Spinal cord (tissue), 10 donors: ENCODE results near the gene KLLN. TPM values are rescaled to one million over a fixed set of nuclear protein-coding genes. Genes with fewer than 3 reads are reported as not detected.

Experiments
- DNase-seq, 6 donors: peaks; one replicate each; pipeline versions ENCODE4 v3.0.0 to v3.0.0-alpha.2; 2013 to 2015; ENCODE audit warnings: low spot score in 6 of 6, low read depth in 4 of 6
- H3K27ac ChIP-seq: one replicate; pipeline ENCODE4 v1.5.1; 2013; ENCODE audit warnings: low read depth, low read length, control low read depth
- H3K27me3 ChIP-seq: one replicate; pipeline ENCODE4 v1.6.1; 2013; ENCODE audit warnings: low read length; ENCODE audit not compliant: control insufficient read depth, insufficient read depth
- H3K36me3 ChIP-seq: one replicate; pipeline ENCODE4 v1.6.1; 2013; ENCODE audit warnings: low read length; ENCODE audit not compliant: control insufficient read depth, insufficient read depth
- H3K4me1 ChIP-seq: one replicate; pipeline ENCODE4 v1.6.1; 2013; ENCODE audit warnings: low read length; ENCODE audit not compliant: control insufficient read depth, insufficient read depth
- H3K4me3 ChIP-seq: one replicate; pipeline ENCODE4 v1.5.1; 2013; ENCODE audit warnings: low read depth, low read length, control low read depth
- H3K9me3 ChIP-seq: one replicate; pipeline ENCODE4 v1.6.1; 2013; ENCODE audit warnings: low read length; ENCODE audit not compliant: control insufficient read depth, insufficient read depth
- WGBS: methylation state at CpG from one replicate; pipeline ENCODE4 v1.1.5; 2013; ENCODE audit warnings: missing lambda C conversion rate; ENCODE audit not compliant: insufficient coverage; 5-methylcytosine and 5-hydroxymethylcytosine counted together
- polyA plus RNA-seq, 2 donors: library from polyadenylated mRNA; unstranded; fragments of 120-200 nt; gene quantifications; one replicate each; pipeline ENCODE4 v1.2.1, GENCODE V29; 2013; ENCODE audit not compliant: insufficient read length in 2 of 2
- small RNA-seq: library from RNA; depleted of rRNA; stranded (forward); fragments of <200 nt; gene quantifications from one replicate; pipeline ENCODE3, GENCODE V24; 2014; ENCODE audit warnings: low replicate concordance
- total RNA-seq, 2 donors: library from RNA; depleted of rRNA in 1 of 2; stranded (reverse); fragments of 120-200 nt in 1 of 2; fragments of >200 nt in 1 of 2; gene quantifications; one replicate each; pipeline versions ENCODE4 v1.2.3 to v1.2.4, GENCODE V29; 2013 to 2014
- donor health status: healthy.

KLLN gene
- total and polyA plus RNA-seq, 4 donors: 0.69 to 1.1 (median 0.82) TPM

DNA sequence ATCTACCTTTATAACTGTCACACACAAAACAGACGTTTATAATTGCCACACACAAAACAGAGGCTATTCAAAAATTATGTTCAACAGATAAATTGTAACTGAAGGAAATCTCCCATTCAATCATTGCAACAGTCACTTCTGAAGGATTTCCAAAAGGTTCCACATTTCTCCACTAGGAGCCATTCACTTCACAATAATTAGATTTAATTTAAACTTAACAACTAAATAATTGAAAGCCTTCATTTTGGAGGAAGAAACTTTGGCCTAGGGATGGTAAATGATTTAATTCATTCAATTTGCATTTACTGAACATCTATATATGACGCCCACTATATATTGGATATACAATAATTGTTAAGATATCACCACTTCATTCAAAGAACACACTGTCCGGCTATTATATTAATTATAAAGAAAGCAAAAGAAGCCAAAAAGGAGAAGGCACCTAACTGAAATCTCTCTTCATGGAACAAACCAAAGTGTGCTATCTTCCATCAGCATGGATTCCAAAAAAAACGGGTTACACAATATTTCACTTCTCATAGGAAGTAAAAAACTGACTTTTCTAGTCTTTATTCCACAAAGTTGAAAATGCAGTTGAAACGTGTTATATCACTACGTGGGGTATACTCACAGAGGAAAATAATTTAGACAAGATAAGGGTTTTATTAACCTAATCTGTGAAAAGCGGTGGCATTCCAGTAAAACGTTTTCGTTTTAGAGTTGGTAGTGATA lies 47.0 kb downstream of the KLLN start:
- DNase-seq: no peak
- Histone ChIP-seq H3K4me1 (peaks cover 9% of the 10 kb centered on the region), H3K4me3 (no peak overlapping the region), H3K9me3 (no peaks in the 10 kb centered on the region), H3K27me3 (no peaks in the 10 kb centered on the region), H3K36me3 (no peaks in the 10 kb centered on the region), H3K27ac (no peak overlapping the region)
- WGBS: no CpG with 5 or more reads among the region's 9 CpGs

Small RNA genes within 50 kb of the gene (small RNA-seq; reads per million reads assigned to genes)
- not detected for gene RN7SL78P

Other genes starting within 250 kb of the KLLN start
- 10 to 100 TPM; 12.3 to 13.4 TPM for gene PAPSS2, start 203.7 kb downstream of the KLLN start, total RNA-seq
- gene PAPSS2, start 203.7 kb downstream of the KLLN start, polyA plus RNA-seq: 10 to 100 TPM in 1 of 2 donors, 1 to 10 TPM in 1; 8.8 to 10.2 TPM
- 10 to 100 TPM; 57.4 to 91.5 TPM for gene ATAD1, start 45.3 kb downstream of the KLLN start, total RNA-seq
- 10 to 100 TPM; 52.7 to 63.9 TPM for gene ATAD1, start 45.3 kb downstream of the KLLN start, polyA plus RNA-seq
- gene PTEN, start 92 bp upstream of the KLLN start, total RNA-seq: 100 to 1,000 TPM; 177 to 217 TPM
- 10 to 100 TPM; 64.4 to 77.0 TPM for gene PTEN, start 92 bp upstream of the KLLN start, polyA plus RNA-seq